Measurements from ENCODE around the gene EVC2.

DNA sequence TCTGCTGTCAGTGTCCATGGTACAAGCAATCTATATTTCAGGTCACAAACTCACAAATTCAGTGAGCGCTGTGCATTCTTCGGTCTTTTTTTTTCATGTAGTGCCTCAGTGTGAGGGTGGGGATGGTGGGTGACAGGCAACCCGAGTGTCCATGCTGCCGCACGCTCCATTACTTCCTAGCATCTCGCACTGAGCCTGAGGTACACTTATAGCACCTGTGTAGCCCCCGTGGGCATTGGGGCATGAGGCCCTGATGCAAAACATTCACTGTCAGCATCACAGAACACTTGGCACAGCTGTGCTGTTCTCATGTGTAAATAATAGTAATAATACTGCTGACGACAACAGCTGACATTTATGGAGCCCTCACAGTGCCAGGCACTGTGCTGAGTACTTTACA, 31.6 kb downstream of the EVC2 start:
- TF ChIP-seq POLR2A (IDR thresholded peaks at IDR 0.05) = no peak
- TF ChIP-seq, protein P1, sequence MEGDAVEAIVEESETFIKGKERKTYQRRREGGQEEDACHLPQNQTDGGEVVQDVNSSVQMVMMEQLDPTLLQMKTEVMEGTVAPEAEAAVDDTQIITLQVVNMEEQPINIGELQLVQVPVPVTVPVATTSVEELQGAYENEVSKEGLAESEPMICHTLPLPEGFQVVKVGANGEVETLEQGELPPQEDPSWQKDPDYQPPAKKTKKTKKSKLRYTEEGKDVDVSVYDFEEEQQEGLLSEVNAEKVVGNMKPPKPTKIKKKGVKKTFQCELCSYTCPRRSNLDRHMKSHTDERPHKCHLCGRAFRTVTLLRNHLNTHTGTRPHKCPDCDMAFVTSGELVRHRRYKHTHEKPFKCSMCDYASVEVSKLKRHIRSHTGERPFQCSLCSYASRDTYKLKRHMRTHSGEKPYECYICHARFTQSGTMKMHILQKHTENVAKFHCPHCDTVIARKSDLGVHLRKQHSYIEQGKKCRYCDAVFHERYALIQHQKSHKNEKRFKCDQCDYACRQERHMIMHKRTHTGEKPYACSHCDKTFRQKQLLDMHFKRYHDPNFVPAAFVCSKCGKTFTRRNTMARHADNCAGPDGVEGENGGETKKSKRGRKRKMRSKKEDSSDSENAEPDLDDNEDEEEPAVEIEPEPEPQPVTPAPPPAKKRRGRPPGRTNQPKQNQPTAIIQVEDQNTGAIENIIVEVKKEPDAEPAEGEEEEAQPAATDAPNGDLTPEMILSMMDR (IDR thresholded peaks at IDR 0.05) = no peak

Data from body of pancreas (tissue), 4 donors.